RPMI7951 (cell line): ENCODE measurements around the gene SLC12A4. TPM values are rescaled to one million over a fixed set of nuclear protein-coding genes. Genes with fewer than 3 reads are reported as not detected.

ENCODE experiments used
- DNase-seq: peaks from one replicate; pipeline ENCODE4 v3.0.0-alpha.2; 2012; ENCODE audit warnings: low read depth
- total RNA-seq: library from RNA; depleted of rRNA; stranded (reverse); fragments of >200 nt; shearing (Covaris generic); gene quantifications from 2 replicates; pipeline ENCODE4 v1.2.3, GENCODE V29; 2014

Gene SLC12A4
- total RNA-seq, 1 experiment from 2014 or later = 37.0 TPM

- no peak for DNase-seq
Measured at GRCh38 chr16:67963292-67963661, 5.2 kb downstream of the SLC12A4 start.

GRCh38 chr16:67962135-67962534 is 6.3 kb downstream of the SLC12A4 start:
- no peak for DNase-seq

- no peak for DNase-seq
Measured at GRCh38 chr16:67961551-67961957, 6.9 kb downstream of the SLC12A4 start.

DNA sequence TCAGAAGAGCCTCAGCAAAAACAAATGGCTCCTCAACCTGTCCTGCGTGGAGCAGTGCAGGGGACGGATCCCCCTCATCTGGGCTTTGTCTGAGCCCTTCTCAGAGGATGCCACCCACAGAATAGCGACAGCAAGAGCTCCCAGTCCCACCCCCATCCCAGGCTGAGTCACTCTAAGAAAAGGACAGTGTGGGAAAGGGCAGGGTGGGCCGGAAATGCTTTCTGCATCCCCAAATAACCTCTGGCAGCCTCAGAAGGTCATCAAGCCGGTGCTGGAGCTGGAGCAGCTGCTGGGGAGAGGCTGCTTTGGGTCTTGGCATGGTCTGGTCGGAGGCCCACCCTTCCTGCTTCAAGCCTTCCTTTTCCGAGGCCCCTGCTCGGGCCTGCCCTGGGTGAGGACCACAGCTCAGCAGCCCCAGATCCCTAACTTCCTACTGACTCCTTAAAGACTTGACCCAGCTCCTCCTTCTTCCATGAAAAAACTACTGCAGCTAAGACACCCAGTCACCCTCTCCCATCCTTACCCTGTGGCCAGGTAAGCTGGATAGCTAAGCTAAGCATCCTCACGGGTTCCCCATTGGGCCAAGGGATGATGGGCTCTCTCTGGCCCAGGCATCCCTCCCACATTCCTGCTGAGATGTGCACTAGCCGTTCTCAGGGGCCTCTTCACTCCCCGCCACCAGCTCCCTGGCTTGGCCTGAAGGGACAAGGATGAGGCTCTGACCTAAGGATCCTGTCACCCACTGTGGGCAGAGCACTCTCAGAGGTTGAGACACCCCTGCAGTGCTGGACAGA is 8.7 kb downstream of the SLC12A4 start:
- peak; percentile 83 for DNase-seq

DNA sequence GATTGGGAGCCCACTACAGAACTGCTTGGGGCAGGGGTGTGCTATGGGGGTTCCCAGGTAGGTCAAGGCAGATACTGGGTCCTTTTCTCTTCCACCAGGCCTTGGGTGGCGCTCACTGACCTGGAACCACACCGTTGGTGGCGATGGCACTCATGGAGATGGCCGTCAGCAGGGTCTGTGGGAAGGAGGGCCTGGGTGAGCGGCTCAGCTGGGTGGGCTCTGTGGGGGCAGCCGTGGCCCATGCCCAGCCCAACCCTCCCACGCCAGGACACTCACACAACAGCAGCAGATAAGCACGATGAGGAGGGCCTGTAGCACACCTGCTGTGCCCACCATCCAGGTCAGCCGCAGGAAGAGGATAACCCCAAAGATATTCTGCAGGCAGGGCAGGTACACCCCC is 10.8 kb downstream of the SLC12A4 start:
- no peak for DNase-seq

GRCh38 chr16:67954421-67955196 is 13.8 kb downstream of the SLC12A4 start:
- no peak for DNase-seq

GRCh38 chr16:67953641-67954375 is 14.6 kb downstream of the SLC12A4 start:
- DNase-seq = no peak

GRCh38 chr16:67951485-67951884 is 17.0 kb downstream of the SLC12A4 start:
- DNase-seq = no peak

GRCh38 chr16:67950335-67950843 is 18.0 kb downstream of the SLC12A4 start:
- DNase-seq = no peak

GRCh38 chr16:67949645-67950044 is 18.8 kb downstream of the SLC12A4 start:
- DNase-seq = no peak

GRCh38 chr16:67948015-67948414 is 20.4 kb downstream of the SLC12A4 start:
- DNase-seq = no peak

GRCh38 chr16:67946966-67947558 is 21.4 kb downstream of the SLC12A4 start:
- no peak for DNase-seq

DNA sequence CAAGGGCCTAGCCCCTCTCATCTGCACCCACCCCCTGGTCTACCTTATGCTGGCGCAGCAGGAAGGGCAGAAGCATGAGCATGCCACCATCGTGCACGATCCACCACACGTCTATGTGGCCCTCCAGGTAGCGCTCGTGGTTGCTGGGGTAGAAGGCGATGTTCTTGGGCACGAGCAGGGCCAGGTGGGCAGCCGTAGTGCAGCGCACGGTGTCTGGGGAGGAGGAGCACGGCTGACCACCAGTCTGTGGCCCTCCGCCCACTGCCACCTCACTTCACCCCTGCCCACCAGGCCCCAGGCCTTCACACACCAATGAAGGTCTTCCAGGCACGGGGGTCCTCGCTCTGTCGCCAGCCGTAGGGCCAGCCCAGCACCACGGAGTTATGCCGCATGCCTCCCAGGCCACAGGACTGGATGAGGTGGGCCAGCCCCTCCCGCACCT is 22.3 kb downstream of the SLC12A4 start:
- no peak for DNase-seq

- DNase-seq = peak; percentile 21
Measured at GRCh38 chr16:67945392-67945933, 23.0 kb downstream of the SLC12A4 start.

DNA sequence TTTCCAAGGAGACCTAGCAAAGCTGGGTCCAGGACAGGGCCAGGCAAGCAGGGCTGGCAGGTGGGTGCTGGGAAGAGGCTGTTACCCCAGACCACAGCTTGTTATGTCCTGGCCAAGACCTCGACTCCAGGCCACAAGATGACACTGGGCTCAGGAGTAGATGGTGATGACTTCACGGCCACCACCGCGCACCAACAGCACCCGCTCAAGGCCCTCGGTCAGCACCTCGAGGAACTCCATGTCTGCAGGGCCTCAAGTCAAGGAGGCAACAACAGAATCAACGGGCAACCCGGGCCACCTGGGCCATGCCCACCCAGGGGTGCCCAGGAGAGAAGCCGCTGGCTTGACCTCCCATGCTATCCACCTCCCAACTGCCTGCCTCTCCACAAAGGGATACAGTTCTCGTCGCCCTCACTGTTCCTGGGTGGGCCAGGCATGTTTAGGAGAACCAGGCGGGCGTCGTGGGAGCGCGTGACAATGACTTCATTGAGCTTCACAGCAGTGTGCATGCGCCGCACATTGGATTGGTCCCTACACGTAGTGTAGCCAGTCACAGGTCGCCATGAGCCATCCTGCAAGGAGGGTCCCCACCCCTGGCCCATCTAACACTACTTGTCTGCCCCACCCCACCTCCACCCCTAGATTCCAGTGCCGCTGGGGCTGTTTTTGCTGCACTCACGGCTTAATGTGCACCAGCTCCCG is 23.6 kb downstream of the SLC12A4 start:
- DNase-seq = no peak

DNA sequence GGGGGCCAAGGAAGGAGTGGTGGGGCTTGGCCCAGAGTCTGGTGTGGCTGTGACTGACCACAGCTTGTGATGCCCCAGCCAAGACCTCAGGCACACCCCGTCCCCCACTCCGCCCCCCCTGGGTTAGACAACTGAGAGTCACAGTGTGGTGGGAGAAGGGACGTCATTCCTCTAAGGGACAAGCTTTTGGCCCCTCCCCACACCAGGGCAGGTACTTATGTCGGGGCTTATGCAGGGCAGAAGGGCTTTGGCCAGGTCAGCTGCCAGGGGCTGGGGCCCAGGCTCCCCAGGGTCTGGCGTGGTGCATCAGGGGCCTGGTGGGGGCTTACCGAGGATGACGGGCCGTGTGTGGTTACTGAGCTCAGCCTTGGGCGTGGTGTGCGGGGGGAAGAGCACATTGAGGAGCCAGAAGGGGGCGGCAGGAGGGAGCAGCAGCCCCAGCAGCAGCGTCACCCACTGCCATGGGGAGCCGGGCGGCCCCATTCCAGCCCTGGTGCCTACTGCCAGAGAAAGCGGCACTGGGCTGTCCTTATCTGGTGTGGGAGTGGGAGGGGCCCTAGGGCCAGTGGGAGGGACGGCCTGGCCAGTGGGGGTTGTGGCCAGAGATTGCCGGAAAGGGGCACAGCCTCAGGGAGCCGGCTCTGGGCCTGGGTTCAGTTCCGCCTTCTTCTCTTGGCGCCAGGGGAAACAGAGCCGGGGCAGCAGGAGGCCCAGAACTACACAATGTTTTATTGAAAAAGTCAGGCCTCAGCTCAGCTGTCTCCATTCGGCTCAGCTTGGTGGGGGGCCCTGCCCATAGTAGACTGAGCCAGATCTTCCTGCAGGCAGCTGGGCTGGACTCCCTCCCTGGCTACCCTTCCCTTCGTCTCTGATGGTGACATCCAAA is 24.6 kb downstream of the SLC12A4 start, which contains the start of gene LCAT:
Gene LCAT (minus strand): TSS at position 502 of the 886 bp plus-strand sequence. CDS start 19 bp downstream, at position 483.
- no peak for DNase-seq

DNA sequence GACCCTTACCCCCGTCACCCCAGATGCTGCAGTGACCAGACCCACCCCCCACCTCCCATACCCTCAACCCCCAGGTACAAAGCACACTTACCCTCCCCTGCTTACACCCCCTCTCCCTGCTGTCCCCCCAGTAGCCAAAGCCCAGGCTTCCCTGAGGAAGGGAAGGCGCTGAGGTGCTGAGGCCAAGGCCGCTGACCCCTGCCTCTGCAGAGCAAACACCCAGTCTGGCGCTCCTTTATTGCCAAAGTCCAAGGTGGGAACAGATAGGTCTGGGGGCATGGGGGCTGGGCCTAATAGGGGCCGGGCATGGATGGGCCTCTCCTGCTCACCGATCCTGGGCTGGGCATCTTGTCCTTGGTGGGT is 25.2 kb downstream of the SLC12A4 start:
- DNase-seq = no peak

DNA sequence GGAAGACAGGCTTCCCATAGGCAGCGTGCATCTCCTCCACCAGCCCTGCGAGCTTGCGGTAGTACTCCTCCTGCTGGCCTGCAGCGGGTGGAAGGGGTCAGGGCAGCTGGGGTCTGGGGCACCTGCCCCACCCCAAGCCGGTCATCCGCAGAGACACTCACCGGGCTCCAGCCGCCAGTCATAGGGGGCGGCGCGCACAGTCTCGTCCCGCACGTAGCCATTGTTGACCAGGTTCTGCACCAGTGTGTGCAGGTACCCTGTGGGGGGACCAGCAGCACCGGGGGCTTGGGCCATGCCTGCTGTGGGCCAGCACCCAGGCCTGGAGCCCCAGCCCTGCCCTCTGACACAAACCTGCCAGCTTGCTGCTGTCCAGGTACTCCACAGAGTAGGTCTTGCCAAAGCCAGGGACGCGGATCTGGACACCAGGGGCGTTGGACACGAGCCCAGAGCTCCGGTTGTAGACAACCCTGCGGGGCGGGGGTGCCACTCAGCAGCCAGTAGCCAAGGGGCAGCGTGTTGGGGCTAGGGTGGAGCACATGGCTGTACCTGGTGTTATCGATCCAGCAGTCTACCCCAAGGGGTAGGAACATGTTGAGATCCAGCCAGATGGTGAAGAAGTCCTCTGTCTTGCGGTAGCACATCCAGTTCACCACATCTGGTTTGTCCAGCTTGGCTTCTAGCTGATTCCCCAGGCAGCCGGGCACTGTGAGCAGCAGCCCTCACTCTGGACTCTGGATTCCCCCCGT is 25.8 kb downstream of the SLC12A4 start:
- no peak for DNase-seq

DNA sequence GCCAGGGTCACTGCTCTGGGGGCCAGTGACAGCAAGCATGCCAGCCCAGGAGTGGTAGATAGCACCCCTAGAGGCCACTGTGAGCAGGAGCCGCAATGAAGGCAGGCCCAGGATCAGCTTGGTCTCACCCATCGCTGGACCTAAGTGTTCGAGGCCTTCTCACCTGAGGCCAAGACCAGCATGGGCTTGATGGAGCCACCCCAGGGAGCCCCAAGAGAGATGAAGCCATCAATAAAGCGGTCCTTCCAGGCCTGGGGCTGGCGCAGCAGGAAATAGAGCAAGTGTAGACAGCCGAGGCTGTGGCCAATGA is 26.3 kb downstream of the SLC12A4 start:
- DNase-seq = peak; percentile 31
